ENCODE data around the gene EIF4G1. TPM values are rescaled to one million over a fixed set of nuclear protein-coding genes. Genes with fewer than 3 reads are reported as not detected.

EIF4G1 gene
- total and polyA plus RNA-seq, 5 donors from 2014 or later, result 13.7 to 182 (median 17.3) TPM

DNA sequence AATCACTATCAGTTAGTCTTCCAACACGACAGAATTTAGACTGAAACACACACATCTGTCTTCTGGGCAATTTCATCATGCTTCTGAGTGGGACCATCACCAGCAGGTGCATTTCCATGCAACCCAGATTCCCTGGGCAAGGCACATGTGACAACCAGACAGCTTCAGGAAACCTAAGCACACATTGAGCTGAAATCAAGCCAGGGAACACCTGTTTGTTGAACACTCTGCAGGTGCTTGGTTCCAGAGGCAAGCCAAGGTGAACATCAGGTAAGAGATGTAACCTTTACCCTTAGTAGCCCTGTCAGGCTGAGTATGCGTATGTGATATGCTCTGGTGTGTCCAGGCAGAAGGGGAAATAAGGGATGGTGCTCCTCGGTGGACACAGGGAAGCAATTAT is 18.6 kb upstream of the EIF4G1 start:
- Mint-ChIP-seq H3K36me3 (no peaks in the 10 kb centered on the region), H3K27ac (no peak overlapping the region), H3K27me3 (peaks cover 5% of the 10 kb centered on the region), H3K9me3 (peaks cover 0 to 1% (median 0%) of the 10 kb centered on the region in 7 donors), H3K4me3 (peak overlapping the region in 1 of 4 donors; percentile 15), H3K4me1 (peaks cover 0 to 25% (median 18%) of the 10 kb centered on the region in 4 donors)
- H3K9me3 ChIP-seq (ENCODE audit: control insufficient read depth in 2 of 2, low read length in 2 of 2), result no peaks in the 10 kb centered on the region
- H3K27me3 ChIP-seq (ENCODE audit: control insufficient read depth, insufficient read depth, low read length), result no peaks in the 10 kb centered on the region
- ATAC-seq (ENCODE audit: low read depth in 2 of 2) (no peak), DNase-seq (no peak)
- H3K36me3 ChIP-seq (ENCODE audit: control insufficient read depth, insufficient read depth, low read length), result peaks cover 2% of the 10 kb centered on the region
- H3K4me3 ChIP-seq (ENCODE audit: low read depth, low read length), result no peak overlapping the region
- peaks cover 14% of the 10 kb centered on the region for H3K4me1 ChIP-seq (ENCODE audit: control insufficient read depth, insufficient read depth, low read length, poor library complexity, severe bottlenecking)
- no peak overlapping the region for H3K27ac ChIP-seq (ENCODE audit: insufficient read depth, low read length, poor library complexity, severe bottlenecking)

DNA sequence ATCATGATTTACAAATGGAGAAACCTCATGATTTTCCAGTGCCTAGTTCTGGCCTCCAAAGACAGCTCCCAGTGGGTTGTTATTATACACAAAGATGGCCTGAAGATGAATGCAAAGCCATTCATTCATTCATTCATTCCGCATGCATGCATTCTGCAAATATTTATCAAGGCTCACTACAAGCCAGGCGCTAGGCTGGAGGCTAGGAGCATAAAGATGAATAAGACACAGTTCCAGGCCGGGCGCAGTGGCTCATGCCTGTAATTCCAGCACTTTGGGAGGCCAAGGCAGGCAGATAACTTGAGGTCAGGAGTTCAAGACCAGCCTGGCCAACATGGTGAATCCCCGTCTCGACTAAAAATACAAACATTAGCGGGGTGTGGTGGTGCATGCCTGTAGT is 17.8 kb upstream of the EIF4G1 start:
- ATAC-seq (ENCODE audit: low read depth in 2 of 2), result no peak
- Mint-ChIP-seq H3K4me3 (peak overlapping the region in 3 of 4 donors; percentile 15 to 92 (median 50)), H3K27ac (no peak overlapping the region), H3K36me3 (no peaks in the 10 kb centered on the region), H3K4me1 (peaks cover 0 to 29% (median 19%) of the 10 kb centered on the region in 4 donors), H3K27me3 (peaks cover 5% of the 10 kb centered on the region), H3K9me3 (peaks cover 0 to 1% (median 0%) of the 10 kb centered on the region in 7 donors)
- no peak overlapping the region for H3K4me3 ChIP-seq (ENCODE audit: low read depth, low read length)
- H3K4me1 ChIP-seq (ENCODE audit: control insufficient read depth, insufficient read depth, low read length, poor library complexity, severe bottlenecking), result peaks cover 14% of the 10 kb centered on the region
- peaks cover 6% of the 10 kb centered on the region for H3K36me3 ChIP-seq (ENCODE audit: control insufficient read depth, insufficient read depth, low read length)
- H3K9me3 ChIP-seq (ENCODE audit: control insufficient read depth in 2 of 2, low read length in 2 of 2), result no peaks in the 10 kb centered on the region
- H3K27ac ChIP-seq (ENCODE audit: insufficient read depth, low read length, poor library complexity, severe bottlenecking), result no peak overlapping the region
- no peak for DNase-seq
- no peaks in the 10 kb centered on the region for H3K27me3 ChIP-seq (ENCODE audit: control insufficient read depth, insufficient read depth, low read length)

DNA sequence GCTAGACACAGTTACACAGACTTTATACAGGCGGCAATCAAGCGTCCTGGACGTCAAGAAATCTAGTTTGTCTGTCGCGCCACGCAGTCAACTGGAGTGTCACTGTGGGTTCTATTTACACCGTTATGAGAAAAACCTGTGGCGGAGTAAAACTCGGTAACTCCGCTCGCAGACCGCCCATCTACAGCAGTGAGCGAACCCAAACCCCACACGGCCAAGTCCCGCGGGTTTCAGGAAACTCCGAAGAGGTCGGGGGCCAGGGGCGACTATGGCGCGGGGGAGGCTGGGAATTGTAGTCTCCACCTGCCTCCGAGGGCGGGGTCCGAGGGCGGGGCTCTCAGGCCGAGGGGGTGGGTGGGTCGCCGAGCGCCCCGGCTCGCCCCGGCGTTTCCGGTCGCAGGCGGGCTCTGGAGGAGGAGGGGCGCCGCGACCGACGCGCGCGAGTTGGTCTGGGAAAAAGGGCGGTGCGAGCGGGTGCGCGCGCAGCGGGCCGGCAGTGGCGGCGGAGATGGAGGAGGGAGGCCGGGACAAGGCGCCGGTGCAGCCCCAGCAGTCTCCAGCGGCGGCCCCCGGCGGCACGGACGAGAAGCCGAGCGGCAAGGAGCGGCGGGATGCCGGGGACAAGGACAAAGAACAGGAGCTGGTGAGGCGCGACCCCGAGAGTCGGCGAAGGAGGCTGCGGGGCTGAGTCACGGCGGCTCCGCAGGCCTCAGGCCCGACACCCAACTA is 15.5 kb upstream of the EIF4G1 start, which contains the start of gene PSMD2:
PSMD2 (plus strand) TSS at position 483 of the 729 bp plus-strand sequence; CDS start at position 509, 26 bp downstream.
- Histone ChIP-seq H3K4me1 (ENCODE audit: control insufficient read depth, insufficient read depth, low read length, poor library complexity, severe bottlenecking) (peaks cover 14% of the 10 kb centered on the region), H3K27ac (ENCODE audit: insufficient read depth, low read length, poor library complexity, severe bottlenecking) (peak within 1 kb of the TSS; percentile 82), H3K4me3 (ENCODE audit: low read depth, low read length) (peak within 1 kb of the TSS; percentile 93), H3K27me3 (ENCODE audit: control insufficient read depth, insufficient read depth, low read length) (no peaks in the 10 kb centered on the region), H3K9me3 (ENCODE audit: control insufficient read depth in 2 of 2, low read length in 2 of 2) (no peaks in the 10 kb centered on the region), H3K36me3 (ENCODE audit: control insufficient read depth, insufficient read depth, low read length) (peaks cover 29% of the 10 kb centered on the region)
- H3K4me3 Mint-ChIP-seq, result peak within 1 kb of the TSS; percentile 91 to 97 (median 94)
- peaks cover 5% of the 10 kb centered on the region for H3K27me3 Mint-ChIP-seq
- ATAC-seq (ENCODE audit: low read depth in 2 of 2), result peak; percentile 94 to 96
- peaks cover 0 to 36% (median 21%) of the 10 kb centered on the region in 4 donors for H3K4me1 Mint-ChIP-seq
- peaks cover 12% of the 10 kb centered on the region for H3K36me3 Mint-ChIP-seq
- H3K27ac Mint-ChIP-seq, result peak within 1 kb of the TSS; percentile 94 to 97 (median 97)
- peak; percentile 97 to 98 (median 97) for DNase-seq
- H3K9me3 Mint-ChIP-seq, result peaks cover 0 to 1% (median 0%) of the 10 kb centered on the region in 7 donors

DNA sequence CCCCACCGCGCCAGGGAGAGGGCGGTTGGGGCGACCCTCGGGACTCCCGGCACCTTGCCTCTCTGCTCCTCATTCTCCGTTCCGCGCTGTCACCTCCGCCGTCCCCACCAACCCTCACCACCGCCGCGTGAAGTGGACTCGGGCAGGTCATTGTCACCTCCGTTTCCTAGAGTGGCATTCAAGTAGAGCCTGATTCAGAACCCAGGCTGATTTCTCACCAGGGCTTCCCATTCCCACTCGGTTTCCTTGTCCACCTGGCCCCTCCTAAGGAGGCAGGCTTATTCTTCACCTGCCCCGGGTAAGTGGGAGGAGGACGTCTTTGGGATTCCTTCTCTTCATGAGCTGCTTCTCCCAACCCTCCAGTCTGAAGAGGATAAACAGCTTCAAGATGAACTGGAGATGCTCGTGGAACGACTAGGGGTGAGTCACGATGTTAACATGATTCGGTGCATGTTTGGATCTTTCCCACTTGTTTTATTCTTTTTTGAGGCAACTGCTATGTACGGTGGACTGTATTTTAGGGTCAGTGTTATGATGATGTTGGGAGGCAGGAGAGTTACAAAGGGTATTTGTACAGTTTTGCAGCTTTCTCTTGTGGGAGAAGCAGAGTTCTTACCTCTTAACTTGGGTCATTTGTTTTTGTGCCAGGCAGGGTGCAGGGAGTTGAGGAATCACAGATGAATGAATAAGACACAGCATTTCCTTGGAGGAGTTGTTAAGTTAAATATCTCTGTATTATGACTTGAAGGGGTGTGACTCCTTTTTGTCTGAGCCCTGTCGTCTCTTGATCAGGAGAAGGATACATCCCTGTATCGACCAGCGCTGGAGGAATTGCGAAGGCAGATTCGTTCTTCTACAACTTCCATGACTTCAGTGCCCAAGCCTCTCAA is 14.7 kb upstream of the EIF4G1 start:
- Mint-ChIP-seq H3K4me3 (peak overlapping the region; percentile 91 to 97 (median 94)), H3K4me1 (peaks cover 0 to 36% (median 21%) of the 10 kb centered on the region in 4 donors), H3K27me3 (peaks cover 5% of the 10 kb centered on the region), H3K36me3 (peaks cover 19% of the 10 kb centered on the region), H3K9me3 (peaks cover 0 to 3% (median 0%) of the 10 kb centered on the region in 7 donors), H3K27ac (peak overlapping the region; percentile 91 to 97 (median 92))
- peaks cover 37% of the 10 kb centered on the region for H3K36me3 ChIP-seq (ENCODE audit: control insufficient read depth, insufficient read depth, low read length)
- DNase-seq (no peak), ATAC-seq (ENCODE audit: low read depth in 2 of 2) (no peak)
- H3K9me3 ChIP-seq (ENCODE audit: control insufficient read depth in 2 of 2, low read length in 2 of 2), result no peaks in the 10 kb centered on the region
- H3K4me1 ChIP-seq (ENCODE audit: control insufficient read depth, insufficient read depth, low read length, poor library complexity, severe bottlenecking), result peaks cover 14% of the 10 kb centered on the region
- peak overlapping the region; percentile 92 for H3K4me3 ChIP-seq (ENCODE audit: low read depth, low read length)
- H3K27me3 ChIP-seq (ENCODE audit: control insufficient read depth, insufficient read depth, low read length), result no peaks in the 10 kb centered on the region
- H3K27ac ChIP-seq (ENCODE audit: insufficient read depth, low read length, poor library complexity, severe bottlenecking), result peak overlapping the region; percentile 82

- Mint-ChIP-seq H3K4me3 (peak overlapping the region; percentile 91 to 97 (median 94)), H3K4me1 (peaks cover 0 to 36% (median 21%) of the 10 kb centered on the region in 4 donors), H3K36me3 (peaks cover 19% of the 10 kb centered on the region), H3K9me3 (peaks cover 0 to 1% (median 0%) of the 10 kb centered on the region in 7 donors), H3K27me3 (peaks cover 5% of the 10 kb centered on the region), H3K27ac (peak overlapping the region in 2 of 3 donors; percentile 91 to 92)
- Histone ChIP-seq H3K4me3 (ENCODE audit: low read depth, low read length) (peak overlapping the region; percentile 92), H3K9me3 (ENCODE audit: control insufficient read depth in 2 of 2, low read length in 2 of 2) (no peaks in the 10 kb centered on the region), H3K27ac (ENCODE audit: insufficient read depth, low read length, poor library complexity, severe bottlenecking) (no peak overlapping the region), H3K36me3 (ENCODE audit: control insufficient read depth, insufficient read depth, low read length) (peaks cover 42% of the 10 kb centered on the region), H3K27me3 (ENCODE audit: control insufficient read depth, insufficient read depth, low read length) (no peaks in the 10 kb centered on the region), H3K4me1 (ENCODE audit: control insufficient read depth, insufficient read depth, low read length, poor library complexity, severe bottlenecking) (peaks cover 14% of the 10 kb centered on the region)
- no peak for ATAC-seq (ENCODE audit: low read depth in 2 of 2)
- DNase-seq, result no peak
These were observed 14.1 kb upstream of the EIF4G1 start for GRCh38 chr3:184300378-184300720.

- Histone ChIP-seq H3K36me3 (ENCODE audit: control insufficient read depth, insufficient read depth, low read length) (peaks cover 73% of the 10 kb centered on the region), H3K4me1 (ENCODE audit: control insufficient read depth, insufficient read depth, low read length, poor library complexity, severe bottlenecking) (no peaks in the 10 kb centered on the region), H3K4me3 (ENCODE audit: low read depth, low read length) (no peak overlapping the region), H3K27ac (ENCODE audit: insufficient read depth, low read length, poor library complexity, severe bottlenecking) (no peak overlapping the region), H3K27me3 (ENCODE audit: control insufficient read depth, insufficient read depth, low read length) (no peaks in the 10 kb centered on the region), H3K9me3 (ENCODE audit: control insufficient read depth in 2 of 2, low read length in 2 of 2) (no peaks in the 10 kb centered on the region)
- DNase-seq, result peak in 1 of 3 donors; percentile 26
- no peak overlapping the region for H3K27ac Mint-ChIP-seq
- peak overlapping the region in 1 of 4 donors; percentile 45 for H3K4me3 Mint-ChIP-seq
- peaks cover 0 to 15% (median 5%) of the 10 kb centered on the region in 4 donors for H3K4me1 Mint-ChIP-seq
- H3K36me3 Mint-ChIP-seq, result peaks cover 54% of the 10 kb centered on the region
- no peak for ATAC-seq (ENCODE audit: low read depth in 2 of 2)
- peaks cover 0 to 1% (median 0%) of the 10 kb centered on the region in 7 donors for H3K9me3 Mint-ChIP-seq
- H3K27me3 Mint-ChIP-seq, result no peaks in the 10 kb centered on the region
These were observed 8.8 kb upstream of the EIF4G1 start for GRCh38 chr3:184305577-184305976.

DNA sequence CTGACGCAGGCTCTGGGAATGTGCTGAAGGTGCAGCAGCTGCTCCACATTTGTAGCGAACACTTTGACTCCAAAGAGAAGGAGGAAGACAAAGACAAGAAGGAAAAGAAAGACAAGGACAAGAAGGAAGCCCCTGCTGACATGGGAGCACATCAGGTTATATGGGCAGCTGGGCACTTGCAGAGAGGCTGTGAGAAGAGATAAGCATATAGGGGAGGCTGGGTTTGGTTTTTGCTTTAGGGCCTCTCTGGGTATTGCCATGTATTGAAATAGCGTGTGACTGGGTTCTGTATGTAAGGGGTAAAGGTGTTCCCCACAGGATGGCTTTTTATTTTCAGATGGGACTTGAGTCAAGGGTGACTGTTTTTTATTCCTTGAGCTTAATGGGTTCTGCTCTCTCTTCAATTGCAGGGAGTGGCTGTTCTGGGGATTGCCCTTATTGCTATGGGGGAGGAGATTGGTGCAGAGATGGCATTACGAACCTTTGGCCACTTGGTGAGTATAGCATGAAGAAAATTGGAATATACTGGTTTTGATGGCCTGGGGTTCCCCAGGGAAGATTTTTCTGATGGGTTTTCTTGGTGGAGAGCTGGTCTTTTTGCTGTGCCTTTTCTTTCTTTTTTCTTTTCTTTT is 7.9 kb upstream of the EIF4G1 start:
- Mint-ChIP-seq H3K27me3 (no peaks in the 10 kb centered on the region), H3K36me3 (peaks cover 54% of the 10 kb centered on the region), H3K27ac (no peak overlapping the region), H3K4me1 (peaks cover 0 to 10% (median 3%) of the 10 kb centered on the region in 4 donors), H3K4me3 (peak overlapping the region in 1 of 4 donors; percentile 32), H3K9me3 (peaks cover 0 to 1% (median 0%) of the 10 kb centered on the region in 7 donors)
- Histone ChIP-seq H3K36me3 (ENCODE audit: control insufficient read depth, insufficient read depth, low read length) (peaks cover 71% of the 10 kb centered on the region), H3K9me3 (ENCODE audit: control insufficient read depth in 2 of 2, low read length in 2 of 2) (no peaks in the 10 kb centered on the region), H3K27ac (ENCODE audit: insufficient read depth, low read length, poor library complexity, severe bottlenecking) (no peak overlapping the region), H3K4me1 (ENCODE audit: control insufficient read depth, insufficient read depth, low read length, poor library complexity, severe bottlenecking) (no peaks in the 10 kb centered on the region), H3K27me3 (ENCODE audit: control insufficient read depth, insufficient read depth, low read length) (no peaks in the 10 kb centered on the region), H3K4me3 (ENCODE audit: low read depth, low read length) (no peak overlapping the region)
- DNase-seq (no peak), ATAC-seq (ENCODE audit: low read depth in 2 of 2) (no peak)
